Sciatic nerve (tissue), 2 donors: Measurements from ENCODE around the gene DHX8. TPM values are rescaled to one million over a fixed set of nuclear protein-coding genes. Genes with fewer than 3 reads are reported as not detected.
"Not testable (repeated sequence)": the region's sequence is repeated elsewhere in the genome, so short reads cannot be mapped to it uniquely, and the experiment has no call there.

Experiments
- ATAC-seq: fragments of 200-7000 bp; cut with Tn5 transposase; one replicate; pipeline ENCODE4 v1.9.1; 2020; ENCODE audit warnings: mild to moderate bottlenecking, moderate library complexity
- DNase-seq: peaks from one replicate; pipeline ENCODE4 v3.0.0-alpha.2; 2020; ENCODE audit warnings: low spot score
- intact Hi-C: fragments of 100-400 bp; cut with DNase I; formaldehyde crosslinking; loops from one replicate; pipeline ENCODE4 v1.14.2; 2022
- total RNA-seq: library from RNA; stranded (reverse); fragmentation: NEBNext Ultra II Directional; extraction: Animal tissue kit (Norgen Biotek cat#: 25700); gene quantifications from one replicate; pipeline ENCODE4 v1.2.1, GENCODE V29; 2021
- donor health status: DM: no; HTN: no; CAD: no.
- donor health status: DM: no; HTN: no; CAD: no.

Gene DHX8
- total RNA-seq, 1 donor from 2014 or later: 40.9 TPM

DNA sequence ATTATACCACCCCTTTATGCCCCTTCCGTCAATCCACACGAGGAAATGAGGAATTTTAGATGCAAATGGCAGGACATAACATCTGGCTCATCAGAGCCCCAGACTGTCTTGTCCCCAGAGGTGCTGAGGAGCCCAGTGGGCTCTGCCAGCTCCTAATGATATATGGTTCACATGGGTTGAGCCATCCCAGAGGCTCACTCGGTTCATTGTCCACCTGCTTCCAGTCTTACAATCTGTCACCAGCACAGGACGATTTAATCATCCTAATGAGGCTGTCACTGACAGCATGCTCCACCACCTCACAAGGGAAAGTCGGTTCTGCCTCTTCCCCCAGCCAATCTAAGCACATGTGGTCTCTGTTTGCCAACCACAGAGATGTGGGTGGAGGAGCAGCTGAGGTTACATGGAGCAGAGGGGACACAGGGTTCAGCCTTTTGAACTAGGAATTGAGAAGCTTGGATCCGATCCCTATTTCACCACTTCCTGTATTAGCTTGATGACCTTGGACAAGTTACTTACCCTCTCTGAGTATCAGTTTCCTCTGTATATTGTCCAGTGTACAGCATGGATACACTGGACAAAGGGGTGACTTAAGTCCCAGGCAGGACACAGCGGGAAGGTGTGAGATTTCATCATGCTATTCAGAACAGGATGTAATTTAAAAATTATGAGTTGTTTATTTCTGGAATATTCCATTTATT, 27.0 kb upstream of the DHX8 start:
- ATAC-seq: peak; percentile 89
- intact Hi-C loops: no loop called here
- no peak for DNase-seq

- ATAC-seq (no peak), DNase-seq (no peak)
- intact Hi-C loops: no loop called here
Measured at GRCh38 chr17:43457362-43457692, 26.4 kb upstream of the DHX8 start.

GRCh38 chr17:43459878-43460277, 23.9 kb upstream of the DHX8 start:
- intact Hi-C loops: not testable (repeated sequence)

DNA sequence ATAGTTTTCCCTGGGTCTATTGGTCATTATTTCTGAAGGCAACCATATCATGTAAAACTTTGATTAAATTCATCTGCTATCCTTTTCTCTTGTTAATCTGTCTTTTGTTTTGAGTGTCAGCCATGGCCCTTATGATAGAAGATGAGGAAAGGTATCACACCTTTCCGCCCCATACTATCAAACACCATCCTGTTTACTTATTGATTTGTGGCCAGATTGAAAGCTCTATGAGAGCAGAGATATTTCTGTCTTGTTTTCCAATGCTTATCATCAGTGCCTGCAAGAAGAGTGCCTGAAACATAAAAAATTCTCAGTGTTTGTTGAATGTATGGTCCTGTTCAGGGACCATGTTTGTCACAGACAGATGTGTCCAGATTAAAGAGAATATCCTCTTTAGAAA, 22.6 kb upstream of the DHX8 start:
- DNase-seq (no peak), ATAC-seq (no peak)
- intact Hi-C loops: no loop called here

More at GRCh38 chr17:43459878-43460277, 23.9 kb upstream of the DHX8 start:
- not testable (repeated sequence) for DNase-seq, ATAC-seq

DNA sequence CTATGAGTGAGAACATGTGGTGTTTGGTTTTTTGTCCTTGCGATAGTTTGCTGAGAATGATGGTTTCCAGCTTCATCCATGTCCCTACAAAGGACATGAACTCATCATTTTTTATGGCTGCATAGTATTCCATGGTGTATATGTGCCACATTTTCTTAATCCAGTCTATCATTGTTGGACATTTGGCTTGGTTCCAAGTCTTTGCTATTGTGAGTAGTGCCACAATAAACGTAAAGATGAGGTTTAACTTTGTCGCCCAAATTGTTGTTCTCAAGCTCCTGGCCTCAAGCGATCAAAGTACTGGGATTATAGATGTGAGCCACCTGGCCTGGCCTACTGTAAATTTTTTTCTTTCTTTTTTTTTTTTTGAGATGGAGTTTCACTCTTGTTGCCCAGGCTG, 21.2 kb upstream of the DHX8 start:
- intact Hi-C loops: not testable (repeated sequence)

GRCh38 chr17:43463241-43463640, 20.5 kb upstream of the DHX8 start:
- DNase-seq (no peak), ATAC-seq (no peak)
- intact Hi-C loops: no loop called here

More for the DNA sequence above, 21.2 kb upstream of the DHX8 start:
- not testable (repeated sequence) for ATAC-seq, DNase-seq

GRCh38 chr17:43464046-43464445, 19.7 kb upstream of the DHX8 start:
- intact Hi-C loops: no loop called here
- no peak for ATAC-seq
- DNase-seq: no peak

GRCh38 chr17:43465049-43465448, 18.7 kb upstream of the DHX8 start:
- intact Hi-C loops: no loop called here
- DNase-seq (no peak), ATAC-seq (no peak)

GRCh38 chr17:43467981-43468581, 15.7 kb upstream of the DHX8 start:
- intact Hi-C loops: no loop called here
- DNase-seq: no peak
- ATAC-seq: peak; percentile 93

DNA sequence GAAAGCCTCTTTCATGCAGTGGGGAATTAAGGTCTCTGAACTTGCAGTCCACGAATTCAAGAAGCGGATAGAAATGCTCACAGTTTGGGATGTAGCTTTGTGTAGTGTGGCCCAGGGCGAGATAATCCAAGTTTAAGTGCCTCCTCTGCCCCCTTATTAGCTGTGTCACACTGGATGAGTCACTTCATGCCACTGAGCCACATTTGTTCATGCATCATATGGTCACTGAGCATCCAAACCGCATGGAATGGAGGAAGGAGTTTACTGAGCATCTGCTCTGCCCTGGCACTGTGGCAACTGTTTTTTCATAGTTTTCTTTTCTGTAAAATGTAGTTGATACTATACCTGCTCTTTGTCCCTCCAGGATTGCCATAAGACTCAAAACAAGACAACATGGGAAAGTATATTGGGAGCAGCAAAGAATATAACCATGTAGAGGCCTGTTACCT, 15.1 kb upstream of the DHX8 start:
- ATAC-seq: peak; percentile 25
- DNase-seq: no peak
- intact Hi-C loops: no loop called here

DNA sequence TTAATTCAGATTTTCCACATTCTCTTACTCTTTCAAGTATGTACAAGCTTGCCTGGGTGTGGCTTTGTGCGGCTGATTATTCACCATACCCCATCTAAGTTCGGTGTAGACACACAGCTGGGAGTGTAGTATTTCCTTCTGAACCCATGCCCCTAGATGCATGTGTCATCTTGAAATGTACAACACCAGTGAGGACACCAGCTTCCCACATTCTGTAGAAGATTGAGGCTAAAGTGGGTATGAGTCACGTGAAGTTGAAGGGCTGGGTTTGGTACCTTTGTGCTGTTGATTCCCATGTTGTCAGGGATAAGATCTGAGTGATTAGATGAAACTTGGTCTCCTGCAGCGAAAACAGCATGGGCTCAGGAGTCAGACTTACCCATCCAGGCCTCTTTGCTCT, 14.6 kb upstream of the DHX8 start:
- intact Hi-C loops: no loop called here
- ATAC-seq (no peak), DNase-seq (no peak)

GRCh38 chr17:43471585-43472160, 12.1 kb upstream of the DHX8 start:
- intact Hi-C loops: no loop called here
- no peak for DNase-seq
- no peak for ATAC-seq

DNA sequence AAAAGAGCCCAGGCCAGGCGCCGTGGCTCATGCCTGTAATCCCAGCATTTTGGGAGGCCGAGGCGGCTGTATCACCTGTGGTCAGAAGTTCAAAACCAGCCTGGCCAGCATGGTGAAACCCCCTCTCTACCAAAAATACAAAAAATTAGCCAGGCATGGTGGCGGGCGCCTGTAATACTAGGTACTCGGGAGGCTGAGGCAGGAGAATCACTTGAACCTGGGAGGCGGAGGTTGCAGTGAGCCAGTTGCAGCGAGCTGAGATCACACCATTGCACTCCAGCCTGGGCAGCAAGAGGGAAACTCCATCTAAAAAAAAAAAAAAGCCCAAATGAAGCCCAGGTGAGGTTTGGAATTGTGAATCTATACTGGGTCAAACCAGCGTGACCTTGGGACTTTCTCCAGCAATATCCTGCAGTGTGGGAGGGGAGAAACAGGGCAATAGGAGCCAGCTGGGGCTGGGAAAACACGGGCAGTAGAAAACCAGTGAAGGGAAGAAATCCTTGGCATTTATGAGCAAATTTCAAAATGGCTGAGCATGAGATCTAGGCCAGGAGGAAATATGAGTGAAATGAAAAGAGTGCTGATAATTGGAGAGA, 8.2 kb upstream of the DHX8 start:
- ATAC-seq: no peak
- intact Hi-C loops: no loop called here
- no peak for DNase-seq

- intact Hi-C loops, ATAC-seq, DNase-seq: not testable (repeated sequence)
Measured at GRCh38 chr17:43476306-43476705, 7.5 kb upstream of the DHX8 start.

- DNase-seq (no peak), ATAC-seq (no peak)
- intact Hi-C loops: no loop called here
Measured at GRCh38 chr17:43477832-43478634, 5.7 kb upstream of the DHX8 start.

GRCh38 chr17:43479948-43480347, 3.8 kb upstream of the DHX8 start:
- DNase-seq (no peak), ATAC-seq (no peak)
- intact Hi-C loops: no loop called here

GRCh38 chr17:43482103-43483012, 1.4 kb upstream of the DHX8 start:
- DNase-seq (no peak), ATAC-seq (no peak)
- intact Hi-C loops: loop anchor here (2.0 kb wide), 1 partner anchor 88 kb away; no protein-coding TSS in a partner anchor

- intact Hi-C loops: no loop called here
- DNase-seq (no peak), ATAC-seq (no peak)
Measured at GRCh38 chr17:43490621-43491020, 6.8 kb downstream of the DHX8 start.
